Right atrium auricular region (tissue), 2 donors: Measurements from ENCODE around the gene RNF31. TPM values are rescaled to one million over a fixed set of nuclear protein-coding genes. Genes with fewer than 3 reads are reported as not detected.

ENCODE experiments used
- DNase-seq: peaks from one replicate; pipeline ENCODE4 v3.0.0-alpha.2; 2019; ENCODE audit warnings: low spot score
- H3K27ac ChIP-seq, 2 donors: fragments of 200-600 bp; sonication (generic); 1 replicate in 1 of 2; 2 replicates in 1 of 2; pipeline ENCODE4 v1.5.1; 2016 to 2019
- H3K27me3 ChIP-seq, 2 donors: fragments of 200-600 bp; sonication (generic); one replicate each; pipeline versions ENCODE4 v1.5.1 to v1.6.0; 2017 to 2019
- H3K36me3 ChIP-seq: fragments of 200-600 bp; sonication (generic); one replicate; pipeline ENCODE4 v1.5.1; 2016
- H3K4me1 ChIP-seq, 2 donors: fragments of 200-600 bp; sonication (generic); one replicate each; pipeline versions ENCODE4 v1.5.1 to v1.6.0; 2017 to 2019
- H3K4me3 ChIP-seq, 2 donors: fragments of 200-600 bp; sonication (generic); 1 replicate in 1 of 2; 2 replicates in 1 of 2; pipeline ENCODE4 v1.5.1; 2017 to 2019; ENCODE audit warnings: mild to moderate bottlenecking in 1 of 2, moderate library complexity in 1 of 2
- H3K9me3 ChIP-seq, 2 donors: fragments of 200-600 bp; sonication (generic); one replicate each; pipeline ENCODE4 v1.5.1; 2019
- CTCF ChIP-seq, 2 donors: fragments of 200-600 bp; sonication (generic); IDR thresholded peaks; one replicate each; pipeline ENCODE4 v1.5.1; 2019; ENCODE audit warnings: antibody characterized with exemption in 2 of 2
- total RNA-seq, 2 donors: library from RNA; depleted of rRNA; stranded (reverse); fragments of >200 nt; gene quantifications; one replicate each; pipeline ENCODE4 v1.1.0, GENCODE V29; 2016

Gene RNF31
- total RNA-seq, 2 donors from 2014 or later, result 24.1 to 47.5 TPM

- Histone ChIP-seq H3K4me3 (no peak overlapping the region), H3K27me3 (no peaks in the 10 kb centered on the region), H3K36me3 (no peaks in the 10 kb centered on the region), H3K4me1 (peaks cover 0 to 14% of the 10 kb centered on the region in 2 donors), H3K9me3 (no peaks in the 10 kb centered on the region), H3K27ac (no peak overlapping the region)
- no peak for TF ChIP-seq CTCF (IDR thresholded peaks at IDR 0.05)
- DNase-seq, result no peak
These were observed 36.8 kb upstream of the RNF31 start for GRCh38 chr14:24110523-24110922.

DNA sequence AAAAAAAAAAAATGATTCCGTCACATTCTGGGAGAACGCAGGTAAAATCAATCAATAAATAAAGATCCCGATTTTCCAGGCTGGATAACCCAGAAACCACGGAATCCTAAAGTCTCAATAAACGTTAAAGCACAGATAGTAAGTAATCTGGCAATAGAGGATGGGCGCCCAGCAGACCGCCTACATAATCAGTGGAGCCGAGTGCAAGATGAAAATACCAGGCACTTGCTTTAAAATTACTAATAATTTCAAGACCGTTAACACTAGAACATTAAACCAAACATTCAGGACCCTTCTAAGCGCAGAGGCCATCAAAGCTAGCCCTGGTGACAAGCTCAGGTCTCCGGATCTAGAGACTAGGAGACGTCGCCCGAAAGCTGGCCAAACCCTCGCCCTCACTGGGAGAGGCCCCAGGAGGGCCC lies 33.9 kb upstream of the RNF31 start:
- Histone ChIP-seq H3K27me3 (no peaks in the 10 kb centered on the region), H3K27ac (peak overlapping the region; percentile 95 to 98), H3K9me3 (no peaks in the 10 kb centered on the region), H3K4me1 (peaks cover 0 to 30% of the 10 kb centered on the region in 2 donors), H3K4me3 (peak overlapping the region; percentile 66 to 69), H3K36me3 (peaks cover 14% of the 10 kb centered on the region)
- TF ChIP-seq CTCF (IDR thresholded peaks at IDR 0.05), result no peak
- no peak for DNase-seq

DNA sequence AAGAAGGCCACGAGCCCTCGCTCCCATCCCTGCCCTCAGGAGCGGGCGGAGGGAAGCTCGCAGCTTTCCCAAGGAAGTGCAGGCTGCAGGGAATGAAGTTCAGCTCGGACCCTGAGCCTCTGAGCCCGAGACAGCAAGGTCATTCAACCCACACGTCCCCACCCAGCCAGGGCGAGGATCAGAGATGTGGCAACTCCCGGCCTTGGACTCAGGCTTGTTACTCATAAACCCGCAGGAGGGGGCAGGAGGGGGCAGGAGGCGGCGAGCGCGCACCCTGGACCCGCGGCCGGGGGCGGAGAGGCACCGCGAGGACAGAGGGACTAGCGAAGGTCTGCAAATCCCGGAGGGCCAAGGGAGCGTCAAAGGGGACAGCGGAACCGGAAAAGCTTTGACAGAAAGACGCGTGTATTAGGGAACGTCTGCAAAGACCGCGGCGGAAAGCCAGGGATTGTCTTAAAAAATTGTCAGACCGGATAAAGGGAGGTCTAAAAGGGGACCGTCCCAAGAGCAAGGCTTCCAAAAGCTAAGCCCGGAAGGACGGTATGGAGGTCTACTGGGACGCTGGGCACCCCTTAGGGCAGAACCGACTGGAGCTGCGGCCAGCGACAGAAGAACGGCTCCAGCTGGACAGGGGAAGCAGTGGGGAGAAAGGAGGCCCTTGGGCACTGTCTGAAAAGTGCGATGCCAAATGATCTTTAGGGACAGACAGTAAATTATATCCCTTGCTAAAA lies 33.3 kb upstream of the RNF31 start:
- no peaks in the 10 kb centered on the region for H3K9me3 ChIP-seq
- peak overlapping the region; percentile 66 to 69 for H3K4me3 ChIP-seq
- peak; percentile 96 for DNase-seq
- peaks cover 0 to 25% of the 10 kb centered on the region in 2 donors for H3K4me1 ChIP-seq
- H3K36me3 ChIP-seq, result peaks cover 20% of the 10 kb centered on the region
- peak in 1 of 2 donors; percentile 7 for TF ChIP-seq CTCF (IDR thresholded peaks at IDR 0.05)
- H3K27ac ChIP-seq, result peak overlapping the region; percentile 95 to 98
- H3K27me3 ChIP-seq, result no peaks in the 10 kb centered on the region

- Histone ChIP-seq H3K4me1 (peaks cover 0 to 22% of the 10 kb centered on the region in 2 donors), H3K36me3 (peaks cover 28% of the 10 kb centered on the region), H3K27ac (peak within 1 kb of the TSS; percentile 95 to 98), H3K4me3 (peak within 1 kb of the TSS; percentile 66 to 69), H3K9me3 (no peaks in the 10 kb centered on the region), H3K27me3 (no peaks in the 10 kb centered on the region)
- no peak for TF ChIP-seq CTCF (IDR thresholded peaks at IDR 0.05)
- DNase-seq, result peak; percentile 99
These were observed 32.5 kb upstream of the RNF31 start, which contains the start of the genes DCAF11 and NRL for GRCh38 chr14:24114532-24115421. Gene DCAF11, plus strand, starts transcription at chr14:24114777. Its CDS starts 818 bp downstream, at chr14:24115595. Gene NRL, minus strand, starts transcription at chr14:24114949. Its CDS starts 32,101 bp downstream, at chr14:24082848.

DNA sequence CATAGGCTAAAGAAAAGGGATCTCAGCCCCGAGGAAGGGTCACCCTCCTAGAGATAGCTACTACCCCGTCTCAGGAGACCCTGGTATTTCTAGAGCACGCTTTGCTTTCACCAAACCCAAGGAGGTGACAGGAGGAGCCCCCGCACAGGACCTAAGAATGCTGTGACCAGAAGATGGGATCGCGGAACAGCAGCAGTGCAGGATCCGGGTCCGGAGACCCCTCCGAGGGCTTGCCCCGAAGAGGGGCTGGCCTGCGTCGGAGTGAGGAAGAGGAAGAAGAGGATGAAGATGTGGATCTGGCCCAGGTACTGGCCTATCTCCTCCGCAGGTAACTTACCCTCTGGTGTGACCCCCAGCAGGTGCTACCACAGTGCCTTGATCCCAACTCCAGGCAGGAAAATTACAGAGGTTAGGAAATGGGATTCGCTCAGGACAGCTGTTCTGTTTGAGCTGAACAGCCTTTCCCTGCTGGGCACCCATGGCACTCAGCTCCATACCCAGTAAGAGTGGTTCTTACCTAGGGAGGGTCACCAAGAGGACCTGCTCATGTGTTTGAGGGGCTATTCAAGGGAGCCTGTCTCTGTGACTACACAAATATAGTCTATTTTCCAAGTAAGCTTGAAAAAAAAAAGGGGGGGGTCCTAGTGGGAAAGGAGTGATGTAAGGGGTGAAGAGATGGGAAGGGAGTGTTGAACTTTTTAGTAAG lies 31.7 kb upstream of the RNF31 start:
- Histone ChIP-seq H3K4me3 (peak overlapping the region; percentile 66 to 69), H3K36me3 (peaks cover 36% of the 10 kb centered on the region), H3K9me3 (no peaks in the 10 kb centered on the region), H3K27ac (peak overlapping the region; percentile 95 to 98), H3K27me3 (no peaks in the 10 kb centered on the region), H3K4me1 (peaks cover 0 to 22% of the 10 kb centered on the region in 2 donors)
- DNase-seq, result no peak
- TF ChIP-seq CTCF (IDR thresholded peaks at IDR 0.05), result no peak
